Bronchial epithelial cell (primary cell): ENCODE results near the gene NHLRC1. TPM values are rescaled to one million over a fixed set of nuclear protein-coding genes. Genes with fewer than 3 reads are reported as not detected.

Source experiments
- DNase-seq: peaks from one replicate; pipeline ENCODE4 v3.0.0-alpha.2; 2010; ENCODE audit warnings: low read depth
- FAIRE-seq: peaks from 2 replicates; lab custom pipeline; 2011; peaks lifted over from hg19 to GRCh38; lab: Jason Lieb, UNC
- H3K27me3 ChIP-seq: 2 replicates; pipeline ENCODE4 v1.5.1; 2011; ENCODE audit warnings: low read length; ENCODE audit not compliant: control insufficient read depth, insufficient read depth
- H3K36me3 ChIP-seq: 2 replicates; pipeline ENCODE4 v1.5.1; 2011; ENCODE audit warnings: low read length; ENCODE audit not compliant: control insufficient read depth, insufficient read depth
- H3K4me3 ChIP-seq: 2 replicates; pipeline ENCODE4 v1.5.1; 2011; ENCODE audit warnings: mild to moderate bottlenecking, low read depth, low read length, control low read depth
- total RNA-seq: library from RNA; depleted of rRNA; stranded (reverse); fragments of >200 nt; gene quantifications from 2 replicates; pipeline ENCODE4 v1.2.1, GENCODE V29; 2014
- TF ChIP-seq, protein P1 (sequence below): IDR thresholded peaks from 2 replicates; pipeline ENCODE4 v1.5.1; 2011; ENCODE audit warnings: mild to moderate bottlenecking, moderate library complexity, low read length, control low read depth, inconsistent platforms; ENCODE audit not compliant: insufficient read depth, severe bottlenecking

NHLRC1 gene
- total RNA-seq, 1 donor from 2014 or later, result 1.6 TPM

DNA sequence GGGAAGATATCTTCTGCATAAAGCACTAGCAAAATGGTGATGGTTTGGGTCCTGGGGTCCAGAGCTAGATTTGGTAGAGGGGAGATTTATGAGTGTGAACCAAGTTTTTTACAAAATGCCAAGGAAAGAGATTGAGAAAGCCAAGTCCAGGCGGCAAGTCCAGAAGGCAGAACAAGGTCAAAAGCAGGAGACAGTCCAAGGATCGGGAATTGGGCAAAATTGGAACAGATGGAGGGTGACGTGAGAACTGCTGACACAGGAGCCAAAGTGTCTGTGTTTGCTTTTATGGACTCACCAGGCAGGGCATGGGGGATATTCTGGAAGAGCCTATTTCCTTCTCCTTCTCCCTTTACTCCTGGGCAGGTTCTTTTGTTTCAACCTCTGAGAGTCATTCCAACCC, 4.1 kb downstream of the NHLRC1 start:
- TF ChIP-seq, protein P1, sequence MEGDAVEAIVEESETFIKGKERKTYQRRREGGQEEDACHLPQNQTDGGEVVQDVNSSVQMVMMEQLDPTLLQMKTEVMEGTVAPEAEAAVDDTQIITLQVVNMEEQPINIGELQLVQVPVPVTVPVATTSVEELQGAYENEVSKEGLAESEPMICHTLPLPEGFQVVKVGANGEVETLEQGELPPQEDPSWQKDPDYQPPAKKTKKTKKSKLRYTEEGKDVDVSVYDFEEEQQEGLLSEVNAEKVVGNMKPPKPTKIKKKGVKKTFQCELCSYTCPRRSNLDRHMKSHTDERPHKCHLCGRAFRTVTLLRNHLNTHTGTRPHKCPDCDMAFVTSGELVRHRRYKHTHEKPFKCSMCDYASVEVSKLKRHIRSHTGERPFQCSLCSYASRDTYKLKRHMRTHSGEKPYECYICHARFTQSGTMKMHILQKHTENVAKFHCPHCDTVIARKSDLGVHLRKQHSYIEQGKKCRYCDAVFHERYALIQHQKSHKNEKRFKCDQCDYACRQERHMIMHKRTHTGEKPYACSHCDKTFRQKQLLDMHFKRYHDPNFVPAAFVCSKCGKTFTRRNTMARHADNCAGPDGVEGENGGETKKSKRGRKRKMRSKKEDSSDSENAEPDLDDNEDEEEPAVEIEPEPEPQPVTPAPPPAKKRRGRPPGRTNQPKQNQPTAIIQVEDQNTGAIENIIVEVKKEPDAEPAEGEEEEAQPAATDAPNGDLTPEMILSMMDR, result no peak
- Histone ChIP-seq H3K27me3 (no peaks in the 10 kb centered on the region), H3K36me3 (no peaks in the 10 kb centered on the region), H3K4me3 (no peak overlapping the region)
- no peak for DNase-seq
- no peak for FAIRE-seq

DNA sequence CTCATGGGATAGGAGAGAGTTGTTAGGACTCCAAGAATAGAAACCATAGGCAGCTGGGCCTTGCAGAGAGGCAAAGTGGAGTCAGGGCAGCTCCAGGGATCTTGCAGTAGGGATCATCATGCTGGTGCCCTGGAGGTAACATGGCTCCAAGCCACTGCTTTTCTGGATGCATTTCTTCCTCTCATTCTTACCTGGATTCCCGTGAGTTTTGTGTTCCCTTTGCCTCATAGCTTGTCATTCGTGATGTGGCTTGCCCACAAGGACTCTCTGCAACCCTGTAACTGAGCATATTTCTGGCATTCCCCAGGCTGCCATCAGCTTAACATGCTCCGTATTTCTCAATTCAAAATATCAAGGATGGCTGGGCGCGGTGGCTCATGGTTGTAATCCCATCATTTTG, 5.3 kb downstream of the NHLRC1 start:
- Histone ChIP-seq H3K27me3 (no peaks in the 10 kb centered on the region), H3K36me3 (no peaks in the 10 kb centered on the region), H3K4me3 (no peak overlapping the region)
- DNase-seq (peak; percentile 10), FAIRE-seq (no peak)
- TF ChIP-seq, protein P1, result no peak

DNA sequence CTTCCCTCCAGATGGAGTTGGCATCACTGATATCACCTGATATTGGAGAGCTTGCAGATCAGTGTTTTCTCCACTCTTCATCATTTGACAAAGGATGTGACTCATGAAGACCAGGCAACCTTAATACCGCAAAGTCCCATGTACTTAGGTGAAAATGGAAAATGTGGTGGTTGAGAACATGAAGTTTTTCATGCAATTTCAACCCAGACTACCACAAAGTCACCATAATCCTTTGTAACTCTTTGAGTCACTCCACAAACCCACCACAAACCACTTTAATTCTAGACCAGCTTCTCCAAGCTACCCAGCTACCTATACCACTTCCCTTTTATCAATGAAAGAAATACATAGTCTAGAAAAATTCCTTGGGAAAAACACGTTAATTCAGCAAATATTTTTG, 7.1 kb downstream of the NHLRC1 start:
- DNase-seq (peak; percentile 26), FAIRE-seq (no peak)
- TF ChIP-seq, protein P1, result no peak

DNA sequence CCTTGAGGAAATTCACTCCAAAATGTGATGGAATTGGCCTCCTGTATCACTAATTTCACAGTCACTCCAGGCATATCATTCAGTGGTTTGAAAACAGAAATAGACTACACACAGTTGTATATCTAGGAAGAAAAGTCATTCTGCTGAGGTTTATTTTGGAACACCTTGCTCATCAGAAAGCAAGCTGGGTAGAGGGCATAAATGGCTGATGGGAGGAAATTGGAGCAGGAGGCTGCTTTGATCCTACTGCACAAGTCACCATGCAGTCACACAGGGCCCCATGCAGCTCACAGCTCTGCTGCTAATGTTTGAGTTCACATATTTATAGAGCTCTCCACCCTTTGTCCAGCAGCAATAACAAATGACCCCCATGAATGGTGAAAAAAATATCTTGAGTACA, 12.3 kb downstream of the NHLRC1 start:
- DNase-seq (no peak), FAIRE-seq (no peak)
- no peak overlapping the region for H3K4me3 ChIP-seq
- no peaks in the 10 kb centered on the region for H3K36me3 ChIP-seq
- no peaks in the 10 kb centered on the region for H3K27me3 ChIP-seq
- TF ChIP-seq, protein P1, result no peak

More for the DNA sequence above, 7.1 kb downstream of the NHLRC1 start:
- H3K4me3 ChIP-seq, result no peak overlapping the region
- H3K36me3 ChIP-seq, result no peaks in the 10 kb centered on the region
- H3K27me3 ChIP-seq, result no peaks in the 10 kb centered on the region

DNA sequence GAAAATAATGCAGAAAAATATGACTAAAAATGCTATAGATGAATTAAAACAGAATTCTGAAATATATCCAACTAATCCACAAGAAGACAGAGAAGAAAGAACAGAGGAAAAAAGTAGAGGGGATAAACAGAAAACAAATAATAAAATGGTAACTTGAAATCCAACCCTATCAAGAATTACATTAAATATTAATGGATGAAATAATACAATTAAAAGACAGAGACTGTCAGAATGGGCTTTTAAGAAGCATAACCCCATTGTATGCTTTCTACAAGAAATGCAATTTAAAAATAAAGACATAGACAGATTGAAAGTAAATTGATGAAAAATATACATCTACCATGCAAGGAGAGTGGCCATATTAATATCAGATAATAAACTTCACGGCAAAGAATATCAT, 15.4 kb downstream of the NHLRC1 start:
- DNase-seq, result no peak
- H3K27me3 ChIP-seq, result no peaks in the 10 kb centered on the region
- no peak overlapping the region for H3K4me3 ChIP-seq
- TF ChIP-seq, protein P1, result no peak
- H3K36me3 ChIP-seq, result no peaks in the 10 kb centered on the region
- FAIRE-seq, result no peak

DNA sequence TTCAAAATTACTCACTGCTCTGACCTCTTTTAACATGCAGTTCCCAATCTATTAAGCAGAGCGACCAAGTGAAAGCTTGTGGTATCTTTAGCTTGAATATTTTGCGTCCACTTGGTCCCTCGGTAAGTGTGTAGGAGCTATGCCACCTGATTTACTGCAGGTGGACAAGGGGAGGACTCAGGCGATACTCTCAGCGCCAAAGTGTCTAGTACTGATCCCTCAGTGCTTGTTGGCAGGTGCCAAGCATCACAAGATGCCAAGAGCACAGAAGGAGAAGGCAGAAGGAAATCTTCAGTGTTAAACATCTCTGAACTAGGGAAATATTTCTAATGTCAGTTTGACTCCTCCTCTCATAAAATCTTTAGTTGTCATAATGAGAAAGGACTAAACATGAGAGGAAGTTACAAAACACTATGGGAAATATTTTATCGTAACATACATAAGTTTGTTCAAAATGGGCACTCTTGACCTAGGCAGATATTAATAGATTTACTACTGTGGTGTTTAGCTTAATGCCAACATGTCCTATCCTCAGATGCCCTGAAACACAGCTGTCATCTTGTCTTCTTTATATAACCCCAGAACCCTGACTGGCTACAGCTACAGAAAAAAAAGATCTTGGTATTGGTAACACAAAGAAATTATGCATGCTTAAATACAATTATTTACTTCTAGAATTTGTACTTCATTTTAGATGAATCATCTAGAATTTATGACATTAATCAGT, 19.5 kb downstream of the NHLRC1 start:
- FAIRE-seq (no peak), DNase-seq (no peak)
- Histone ChIP-seq H3K27me3 (no peaks in the 10 kb centered on the region), H3K36me3 (no peaks in the 10 kb centered on the region), H3K4me3 (no peak overlapping the region)
- TF ChIP-seq, protein P1, result no peak
